ENCODE data around the gene FAM53B.
A peak's percentile ranks its signal among the peaks of the same experiment; 100 is the strongest.

The FAM53B gene

DNA sequence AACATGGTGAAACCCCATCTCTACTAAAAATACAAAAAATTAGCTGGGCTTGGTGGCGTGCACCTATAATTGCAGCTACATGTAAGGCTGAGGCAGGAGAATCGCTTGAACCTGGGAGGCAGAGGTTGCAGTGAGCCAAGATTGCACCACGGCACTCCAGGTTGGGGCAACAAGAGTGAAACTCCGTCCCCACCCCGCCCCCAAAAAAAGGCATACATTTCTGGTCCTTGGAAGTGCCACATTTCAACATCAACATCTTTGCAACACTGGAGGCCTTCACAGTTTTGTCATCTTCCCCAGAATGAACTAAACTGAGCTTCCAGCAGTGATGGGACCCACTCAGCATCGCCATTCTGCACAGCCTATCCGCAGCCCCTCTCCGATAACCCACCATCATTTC, 36.6 kb downstream of the FAM53B start:
- H3K4me3 ChIP-seq: no peak overlapping the region
- TF ChIP-seq CTCF (IDR thresholded peaks at IDR 0.05): no peak
- DNase-seq (ENCODE audit: low spot score): no peak
- H3K27ac ChIP-seq: no peak overlapping the region

DNA sequence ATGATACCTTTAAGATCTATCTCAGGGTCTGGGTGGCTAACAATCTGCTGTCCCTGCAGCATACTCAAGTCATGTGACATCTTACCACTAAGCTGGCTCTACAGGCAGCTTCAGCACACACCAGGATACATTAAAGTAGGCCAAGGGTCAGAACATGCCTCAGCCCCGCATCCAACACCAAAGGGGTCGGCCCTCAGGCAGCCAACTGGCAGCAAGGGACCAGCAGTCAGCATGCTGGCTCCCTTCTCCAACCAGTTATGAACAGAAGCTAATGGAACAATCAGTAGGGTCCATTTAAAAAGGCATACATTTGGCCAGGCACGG, 37.1 kb downstream of the FAM53B start:
- Histone ChIP-seq H3K27ac (peak overlapping the region in 1 of 2 donors; percentile 11), H3K4me3 (no peak overlapping the region)
- TF ChIP-seq CTCF (IDR thresholded peaks at IDR 0.05): no peak
- no peak for DNase-seq (ENCODE audit: low spot score)

- no peak overlapping the region for H3K4me3 ChIP-seq
- no peak for TF ChIP-seq CTCF (IDR thresholded peaks at IDR 0.05)
- DNase-seq (ENCODE audit: low spot score): no peak
- H3K27ac ChIP-seq: peak overlapping the region in 1 of 2 donors; percentile 89
Observed at GRCh38 chr10:124706462-124707143, 37.6 kb downstream of the FAM53B start.

GRCh38 chr10:124705817-124706461, 38.2 kb downstream of the FAM53B start:
- no peak for DNase-seq (ENCODE audit: low spot score)
- H3K27ac ChIP-seq: peak overlapping the region in 1 of 2 donors; percentile 89
- no peak for TF ChIP-seq CTCF (IDR thresholded peaks at IDR 0.05)
- no peak overlapping the region for H3K4me3 ChIP-seq

GRCh38 chr10:124705381-124705740, 38.8 kb downstream of the FAM53B start:
- TF ChIP-seq CTCF (IDR thresholded peaks at IDR 0.05): no peak
- H3K27ac ChIP-seq: peak overlapping the region; percentile 25 to 89
- no peak overlapping the region for H3K4me3 ChIP-seq
- no peak for DNase-seq (ENCODE audit: low spot score)

- H3K27ac ChIP-seq: peak overlapping the region; percentile 25 to 89
- no peak overlapping the region for H3K4me3 ChIP-seq
- TF ChIP-seq CTCF (IDR thresholded peaks at IDR 0.05): no peak
- DNase-seq (ENCODE audit: low spot score): no peak
Observed at GRCh38 chr10:124704428-124705380, 39.5 kb downstream of the FAM53B start.
